ENCODE data around the gene TP73. TPM values are rescaled to one million over a fixed set of nuclear protein-coding genes. Genes with fewer than 3 reads are reported as not detected.

TP73 gene
- total RNA-seq, 2 donors from 2014 or later: 5.1 to 15.1 TPM

- WGBS: 78% methylated on average over 21 of the region's 21 CpGs
Observed at GRCh38 chr1:3678361-3679097, 26.2 kb downstream of the TP73 start.

GRCh38 chr1:3679098-3679555 lies 26.8 kb downstream of the TP73 start:
- intact Hi-C loops (cut with DNase I): no loop called here
- no peak for DNase-seq (ENCODE audit: low spot score)
- WGBS: 83% methylated on average over 17 of the region's 18 CpGs
- Histone ChIP-seq H3K36me3 (no peaks in the 10 kb centered on the region), H3K9me3 (no peaks in the 10 kb centered on the region), H3K27me3 (replicated peaks; ENCODE audit: insufficient read depth) (no peaks in the 10 kb centered on the region), H3K4me1 (replicated peaks) (no peaks in the 10 kb centered on the region), H3K27ac (no peak overlapping the region), H3K4me3 (no peak overlapping the region)
- TF ChIP-seq POLR2A (IDR thresholded peaks at IDR 0.05) (no peak), POLR2AphosphoS5 (IDR thresholded peaks at IDR 0.05) (no peak), CTCF (IDR thresholded peaks at IDR 0.05) (no peak)

More at GRCh38 chr1:3678361-3679097, 26.2 kb downstream of the TP73 start:
- H3K9me3 ChIP-seq: no peaks in the 10 kb centered on the region
- H3K4me3 ChIP-seq: no peak overlapping the region
- H3K27me3 ChIP-seq (replicated peaks; ENCODE audit: insufficient read depth): no peaks in the 10 kb centered on the region
- no peaks in the 10 kb centered on the region for H3K36me3 ChIP-seq
- H3K4me1 ChIP-seq (replicated peaks): no peaks in the 10 kb centered on the region
- no peak overlapping the region for H3K27ac ChIP-seq
- DNase-seq (ENCODE audit: low spot score): no peak
- no peak for TF ChIP-seq POLR2AphosphoS5 (IDR thresholded peaks at IDR 0.05)
- TF ChIP-seq POLR2A (IDR thresholded peaks at IDR 0.05): no peak
- no peak for TF ChIP-seq CTCF (IDR thresholded peaks at IDR 0.05)
- intact Hi-C loops (cut with DNase I): no loop called here

GRCh38 chr1:3679799-3680453 lies 27.6 kb downstream of the TP73 start:
- Histone ChIP-seq H3K36me3 (no peaks in the 10 kb centered on the region), H3K9me3 (no peaks in the 10 kb centered on the region), H3K4me1 (replicated peaks) (no peaks in the 10 kb centered on the region), H3K27ac (no peak overlapping the region), H3K27me3 (replicated peaks; ENCODE audit: insufficient read depth) (no peaks in the 10 kb centered on the region), H3K4me3 (no peak overlapping the region)
- intact Hi-C loops (cut with DNase I): no loop called here
- TF ChIP-seq POLR2AphosphoS5 (IDR thresholded peaks at IDR 0.05) (no peak), CTCF (IDR thresholded peaks at IDR 0.05) (no peak), POLR2A (IDR thresholded peaks at IDR 0.05) (no peak)
- WGBS: 96% methylated on average over 9 of the region's 9 CpGs
- no peak for DNase-seq (ENCODE audit: low spot score)

GRCh38 chr1:3680488-3681230 lies 28.3 kb downstream of the TP73 start:
- DNase-seq (ENCODE audit: low spot score): no peak
- Histone ChIP-seq H3K27me3 (replicated peaks; ENCODE audit: insufficient read depth) (no peaks in the 10 kb centered on the region), H3K36me3 (no peaks in the 10 kb centered on the region), H3K9me3 (no peaks in the 10 kb centered on the region), H3K27ac (no peak overlapping the region), H3K4me1 (replicated peaks) (no peaks in the 10 kb centered on the region), H3K4me3 (no peak overlapping the region)
- intact Hi-C loops (cut with DNase I): no loop called here
- TF ChIP-seq POLR2A (IDR thresholded peaks at IDR 0.05) (no peak), POLR2AphosphoS5 (IDR thresholded peaks at IDR 0.05) (no peak), CTCF (IDR thresholded peaks at IDR 0.05) (no peak)
- 60% methylated on average over 20 of the region's 20 CpGs for WGBS
